Measurements from ENCODE around the gene DHX30.

The DHX30 gene

GRCh38 chr3:47854267-47854666 is 51.3 kb downstream of the DHX30 start:
- DNase-seq (ENCODE audit: low read depth), result no peak

- no peak for DNase-seq (ENCODE audit: low read depth)
Observed at GRCh38 chr3:47854720-47855455, 52.0 kb downstream of the DHX30 start.

GRCh38 chr3:47855461-47856383 is 52.8 kb downstream of the DHX30 start:
- DNase-seq (ENCODE audit: low read depth), result no peak

- no peak for DNase-seq (ENCODE audit: low read depth)
Observed at GRCh38 chr3:47856669-47857068, 53.7 kb downstream of the DHX30 start.

GRCh38 chr3:47857151-47857550 is 54.2 kb downstream of the DHX30 start:
- DNase-seq (ENCODE audit: low read depth), result no peak

- no peak for DNase-seq (ENCODE audit: low read depth)
Observed at GRCh38 chr3:47859956-47860605, 57.1 kb downstream of the DHX30 start.

GRCh38 chr3:47863391-47864128 is 60.6 kb downstream of the DHX30 start:
- no peak for DNase-seq (ENCODE audit: low read depth)

- DNase-seq (ENCODE audit: low read depth), result no peak
Observed at GRCh38 chr3:47865192-47865591, 62.3 kb downstream of the DHX30 start.

- DNase-seq (ENCODE audit: low read depth), result no peak
Observed at GRCh38 chr3:47867451-47868044, 64.6 kb downstream of the DHX30 start.

GRCh38 chr3:47868306-47868705 is 65.4 kb downstream of the DHX30 start:
- DNase-seq (ENCODE audit: low read depth), result no peak

GRCh38 chr3:47870156-47870555 is 67.2 kb downstream of the DHX30 start:
- no peak for DNase-seq (ENCODE audit: low read depth)

- no peak for DNase-seq (ENCODE audit: low read depth)
Observed at GRCh38 chr3:47870702-47871260, 67.8 kb downstream of the DHX30 start.

- DNase-seq (ENCODE audit: low read depth), result no peak
Observed at GRCh38 chr3:47871389-47871788, 68.5 kb downstream of the DHX30 start.

- DNase-seq (ENCODE audit: low read depth), result no peak
Observed at GRCh38 chr3:47872916-47873315, 70.0 kb downstream of the DHX30 start.

- no peak for DNase-seq (ENCODE audit: low read depth)
Observed at GRCh38 chr3:47874438-47874837, 71.5 kb downstream of the DHX30 start.

GRCh38 chr3:47874913-47875312 is 72.0 kb downstream of the DHX30 start:
- no peak for DNase-seq (ENCODE audit: low read depth)

GRCh38 chr3:47877290-47877689 is 74.4 kb downstream of the DHX30 start:
- DNase-seq (ENCODE audit: low read depth), result no peak

GRCh38 chr3:47877719-47878118 is 74.8 kb downstream of the DHX30 start:
- no peak for DNase-seq (ENCODE audit: low read depth)

GRCh38 chr3:47882338-47882737 is 79.4 kb downstream of the DHX30 start:
- DNase-seq (ENCODE audit: low read depth), result no peak

GRCh38 chr3:47884603-47885002 is 81.7 kb downstream of the DHX30 start:
- no peak for DNase-seq (ENCODE audit: low read depth)

GRCh38 chr3:47885168-47885567 is 82.2 kb downstream of the DHX30 start:
- no peak for DNase-seq (ENCODE audit: low read depth)

All from stimulated activated CD8-positive, alpha-beta memory T cell treated with anti-CD3 and anti-CD28 coated beads, Interleukin-15, amount 100 ng/mL, for 1 hour (primary cell).